Measurements from ENCODE around the gene PRM1.

PRM1 gene

DNA sequence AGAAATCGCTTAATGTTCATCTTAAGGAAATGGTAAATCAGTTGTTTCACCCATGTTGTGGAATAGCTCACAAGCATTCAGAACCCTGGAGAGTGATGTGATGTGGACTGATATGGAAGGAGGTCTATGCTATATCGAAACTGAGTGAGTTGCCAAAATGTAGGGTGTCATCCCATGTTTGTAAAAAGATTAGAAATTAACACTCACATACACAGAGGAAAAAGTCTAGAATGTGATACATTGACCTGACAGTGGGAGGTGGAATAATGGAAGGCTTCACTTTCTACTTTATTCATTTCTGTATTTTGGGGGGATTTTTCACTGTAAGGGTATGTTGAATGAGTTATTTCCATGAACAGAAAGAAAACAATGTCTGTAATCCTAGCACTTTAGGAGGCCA, 4.7 kb upstream of the PRM1 start:
- Histone ChIP-seq H3K36me3 (ENCODE audit: control insufficient read depth in 5 of 5, insufficient read depth in 5 of 5, low read length in 5 of 5) (no peaks in the 10 kb centered on the region), H3K27me3 (ENCODE audit: control insufficient read depth in 5 of 5, insufficient read depth in 4 of 5, low read length in 5 of 5) (peaks cover 0 to 7% (median 0%) of the 10 kb centered on the region in 5 donors), H3K9ac (ENCODE audit: low read length in 5 of 5) (no peak overlapping the region), H3K9me3 (ENCODE audit: control insufficient read depth in 5 of 5, low read length in 5 of 5) (no peaks in the 10 kb centered on the region), H3K27ac (ENCODE audit: low read depth, low read length) (no peak overlapping the region), H3K4me1 (ENCODE audit: control insufficient read depth in 5 of 5, insufficient read depth in 5 of 5, low read length in 5 of 5) (no peaks in the 10 kb centered on the region), H3K4me3 (ENCODE audit: low read depth in 1 of 5, low read length in 5 of 5) (no peak overlapping the region)

DNA sequence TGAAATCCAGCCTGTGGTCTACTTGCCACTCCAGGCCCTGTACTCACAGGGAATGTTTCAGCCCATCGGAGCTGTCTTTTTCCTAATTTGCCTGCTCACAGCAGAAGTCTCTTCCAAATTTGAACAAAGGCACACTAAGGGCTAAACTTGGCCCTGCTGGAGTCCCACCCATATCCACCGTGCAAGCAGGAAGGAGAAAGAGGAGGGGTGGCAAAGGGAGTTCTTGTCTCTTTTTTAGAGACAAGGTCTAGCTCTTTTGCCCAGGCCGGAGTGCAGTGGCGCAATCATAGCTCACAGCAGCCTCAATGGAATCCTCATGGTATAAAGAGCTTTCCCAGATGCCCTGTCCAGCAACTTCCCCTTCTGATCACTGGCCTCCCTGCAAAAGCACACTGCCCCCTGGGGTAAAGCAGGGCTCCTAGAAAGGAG, 2.7 kb upstream of the PRM1 start:
- Histone ChIP-seq H3K4me3 (ENCODE audit: low read depth in 1 of 5, low read length in 5 of 5) (no peak overlapping the region), H3K27me3 (ENCODE audit: control insufficient read depth in 5 of 5, insufficient read depth in 4 of 5, low read length in 5 of 5) (peaks cover 0 to 2% (median 0%) of the 10 kb centered on the region in 5 donors), H3K9me3 (ENCODE audit: control insufficient read depth in 5 of 5, low read length in 5 of 5) (no peaks in the 10 kb centered on the region), H3K9ac (ENCODE audit: low read length in 5 of 5) (no peak overlapping the region), H3K4me1 (ENCODE audit: control insufficient read depth in 5 of 5, insufficient read depth in 5 of 5, low read length in 5 of 5) (no peaks in the 10 kb centered on the region), H3K36me3 (ENCODE audit: control insufficient read depth in 5 of 5, insufficient read depth in 5 of 5, low read length in 5 of 5) (no peaks in the 10 kb centered on the region), H3K27ac (ENCODE audit: low read depth, low read length) (no peak overlapping the region)

DNA sequence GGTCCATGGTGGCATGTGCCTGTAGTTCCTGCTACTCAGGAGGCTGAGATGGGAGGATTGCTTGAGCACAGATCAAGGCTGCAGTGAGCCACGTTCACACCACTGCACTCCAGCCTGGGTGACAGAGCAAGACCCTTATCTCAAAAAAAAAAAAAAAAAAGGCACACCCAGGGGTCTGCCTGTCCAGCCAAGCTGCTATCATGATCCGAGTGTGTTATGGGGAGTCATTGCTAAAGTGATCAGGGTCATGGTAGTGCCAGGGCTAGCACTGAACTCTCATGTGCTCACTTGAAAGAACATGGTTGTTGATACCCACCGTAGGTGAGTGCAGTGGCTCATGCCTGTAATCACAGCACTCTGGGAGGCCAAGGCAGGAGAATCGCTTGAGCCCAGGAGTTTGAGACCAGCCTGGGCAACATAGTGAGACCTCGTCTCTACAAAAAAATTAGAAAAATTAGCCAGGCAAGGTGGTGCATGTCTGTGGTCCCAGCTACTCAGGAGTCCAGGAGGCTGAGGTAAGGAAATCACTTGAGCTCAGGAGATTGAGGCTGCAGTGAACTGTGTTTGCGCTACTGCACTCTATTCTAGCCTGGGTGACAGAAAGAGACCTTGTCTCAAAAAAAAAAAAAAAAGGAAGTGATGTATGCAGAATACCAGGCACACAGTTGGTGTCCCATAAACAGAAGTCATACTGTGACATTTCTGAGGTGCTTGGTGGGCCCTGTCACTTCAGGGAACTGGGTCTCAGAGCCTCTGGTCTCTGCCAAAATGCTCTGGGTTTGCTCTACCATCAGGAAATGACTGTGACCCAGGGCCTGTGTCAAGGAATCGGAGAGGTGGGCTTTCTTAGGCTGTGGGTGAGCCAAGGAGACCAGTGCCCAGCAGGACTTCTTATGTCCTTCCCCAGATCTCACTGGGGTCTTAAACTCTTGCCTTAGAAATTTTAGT, 2.2 kb downstream of the PRM1 start:
- no peak overlapping the region for H3K9ac ChIP-seq (ENCODE audit: low read length in 5 of 5)

DNA sequence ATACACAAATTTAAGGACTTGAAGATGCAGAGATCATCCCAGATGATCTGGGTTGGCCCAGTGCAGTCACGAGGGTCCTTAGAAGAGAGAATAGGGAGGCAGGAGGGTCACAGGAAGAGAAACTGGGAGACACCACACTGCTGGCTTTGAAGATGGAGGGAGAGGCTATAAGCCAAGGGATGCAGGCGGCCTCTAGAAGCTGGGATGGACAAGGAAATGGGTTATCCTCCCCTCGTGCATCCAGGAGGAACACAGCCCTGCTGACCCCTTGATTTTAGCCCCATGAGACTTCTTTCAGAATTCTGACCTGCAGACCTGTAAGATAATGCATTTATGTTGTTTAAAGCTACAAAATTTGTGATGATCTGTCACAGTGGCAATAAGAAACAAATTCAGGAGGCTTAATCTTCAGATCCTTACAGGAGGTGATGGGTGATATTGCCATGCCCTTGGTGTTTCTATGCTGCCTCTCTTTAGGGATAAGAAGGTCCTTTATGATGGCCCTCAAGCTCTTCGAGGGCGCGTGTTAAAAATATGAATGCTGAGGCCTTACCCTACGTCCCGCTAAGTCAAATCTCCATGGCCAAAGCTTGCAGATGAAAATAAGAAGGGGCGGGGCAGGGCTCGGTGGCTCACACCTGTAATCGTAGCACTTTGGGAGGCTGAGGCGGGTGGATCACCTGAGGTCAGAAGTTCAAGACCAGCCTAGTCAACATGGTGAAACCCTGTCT, 3.4 kb downstream of the PRM1 start:
- Histone ChIP-seq H3K4me3 (ENCODE audit: low read depth in 1 of 5, low read length in 5 of 5) (no peak overlapping the region), H3K27ac (ENCODE audit: low read depth, low read length) (no peak overlapping the region), H3K27me3 (ENCODE audit: control insufficient read depth in 5 of 5, insufficient read depth in 4 of 5, low read length in 5 of 5) (peaks cover 0 to 6% (median 0%) of the 10 kb centered on the region in 5 donors), H3K9me3 (ENCODE audit: control insufficient read depth in 5 of 5, low read length in 5 of 5) (no peaks in the 10 kb centered on the region), H3K36me3 (ENCODE audit: control insufficient read depth in 5 of 5, insufficient read depth in 5 of 5, low read length in 5 of 5) (no peaks in the 10 kb centered on the region), H3K4me1 (ENCODE audit: control insufficient read depth in 5 of 5, insufficient read depth in 5 of 5, low read length in 5 of 5) (no peaks in the 10 kb centered on the region), H3K9ac (ENCODE audit: low read length in 5 of 5) (no peak overlapping the region)

More for the DNA sequence above, 2.2 kb downstream of the PRM1 start:
- H3K36me3 ChIP-seq (ENCODE audit: control insufficient read depth in 5 of 5, insufficient read depth in 5 of 5, low read length in 5 of 5), result no peaks in the 10 kb centered on the region
- H3K4me3 ChIP-seq (ENCODE audit: low read depth in 1 of 5, low read length in 5 of 5), result no peak overlapping the region
- H3K9me3 ChIP-seq (ENCODE audit: control insufficient read depth in 5 of 5, low read length in 5 of 5), result no peaks in the 10 kb centered on the region
- no peak overlapping the region for H3K27ac ChIP-seq (ENCODE audit: low read depth, low read length)
- no peaks in the 10 kb centered on the region for H3K4me1 ChIP-seq (ENCODE audit: control insufficient read depth in 5 of 5, insufficient read depth in 5 of 5, low read length in 5 of 5)
- H3K27me3 ChIP-seq (ENCODE audit: control insufficient read depth in 5 of 5, insufficient read depth in 4 of 5, low read length in 5 of 5), result peaks cover 0 to 6% (median 0%) of the 10 kb centered on the region in 5 donors

DNA sequence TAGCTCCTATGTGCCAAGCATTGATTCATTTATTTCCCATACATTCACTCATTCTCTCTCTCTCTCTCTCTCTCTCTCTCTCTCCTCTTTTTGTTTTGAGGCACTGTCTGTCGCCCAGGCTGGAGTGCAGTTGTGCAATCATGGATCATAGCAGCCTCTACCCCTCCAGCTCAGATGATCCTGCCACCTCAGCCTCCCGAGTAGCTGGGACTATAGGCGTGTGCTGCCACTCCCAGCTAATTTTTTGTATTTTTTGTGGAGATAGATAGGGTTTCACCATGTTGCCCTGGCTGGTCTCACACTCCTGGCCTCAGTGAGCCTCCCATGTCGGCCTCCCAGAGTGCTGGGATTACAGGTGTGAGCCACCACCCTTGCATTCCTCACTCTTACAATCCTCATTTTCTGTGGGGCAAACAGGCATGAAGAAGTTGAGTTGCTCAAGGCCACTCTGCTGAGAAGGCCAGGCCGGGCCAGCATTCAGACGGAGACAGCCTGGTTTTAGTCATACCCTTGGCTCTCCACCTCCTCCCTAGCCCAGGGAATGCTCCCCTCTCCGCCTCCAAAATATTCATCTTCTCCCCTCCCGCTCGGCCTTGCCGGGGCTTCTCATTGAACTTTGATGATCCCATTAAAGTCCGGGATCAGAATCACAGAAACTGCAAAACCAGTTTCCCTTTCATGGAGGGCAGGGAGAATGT, 4.1 kb downstream of the PRM1 start:
- Histone ChIP-seq H3K4me3 (ENCODE audit: low read depth in 1 of 5, low read length in 5 of 5) (no peak overlapping the region), H3K27me3 (ENCODE audit: control insufficient read depth in 5 of 5, insufficient read depth in 4 of 5, low read length in 5 of 5) (peaks cover 0 to 6% (median 0%) of the 10 kb centered on the region in 5 donors), H3K27ac (ENCODE audit: low read depth, low read length) (no peak overlapping the region), H3K9ac (ENCODE audit: low read length in 5 of 5) (no peak overlapping the region), H3K9me3 (ENCODE audit: control insufficient read depth in 5 of 5, low read length in 5 of 5) (no peaks in the 10 kb centered on the region), H3K36me3 (ENCODE audit: control insufficient read depth in 5 of 5, insufficient read depth in 5 of 5, low read length in 5 of 5) (no peaks in the 10 kb centered on the region), H3K4me1 (ENCODE audit: control insufficient read depth in 5 of 5, insufficient read depth in 5 of 5, low read length in 5 of 5) (no peaks in the 10 kb centered on the region)

DNA sequence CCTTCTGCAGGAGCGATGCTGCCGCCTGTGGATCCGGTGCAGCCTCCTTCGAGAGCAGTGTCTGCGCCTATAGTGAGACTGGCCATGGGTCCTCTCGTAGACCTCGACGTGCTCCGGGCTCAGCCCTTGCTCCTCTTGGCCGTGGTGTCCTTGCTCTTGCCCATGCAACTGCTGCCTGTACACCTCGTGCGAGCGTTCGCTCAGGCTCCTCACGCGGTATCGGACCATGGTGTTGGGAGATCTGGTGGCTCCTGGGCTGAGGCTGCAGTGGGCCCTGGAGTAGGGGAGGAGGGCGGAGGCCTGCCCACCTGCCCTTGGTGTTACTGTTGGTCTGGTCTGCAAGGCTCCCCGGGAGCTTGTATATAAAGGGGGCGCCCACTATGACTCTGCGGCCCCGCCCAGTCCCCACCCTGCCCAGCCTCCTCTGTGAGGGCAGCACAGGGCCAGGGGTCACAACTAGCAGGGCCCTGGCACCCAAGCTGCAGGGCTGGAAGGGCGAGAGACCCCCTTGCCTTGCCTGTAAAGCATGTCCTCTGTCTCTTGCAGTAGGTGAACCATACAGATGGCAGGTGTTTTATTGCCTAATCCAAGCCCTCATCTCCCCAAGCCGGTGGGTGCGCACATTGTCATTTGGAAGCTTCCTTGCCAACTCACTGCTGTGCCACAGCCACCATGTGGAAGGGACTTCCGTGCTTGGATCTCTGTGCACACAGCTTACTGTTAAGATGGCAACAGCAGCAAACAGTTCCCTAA, 4.8 kb downstream of the PRM1 start, which contains the start of gene PRM2:
PRM2 (minus strand) TSS at position 338 of the 753 bp plus-strand sequence; CDS start at position 228, 110 bp downstream.
- no peaks in the 10 kb centered on the region for H3K36me3 ChIP-seq (ENCODE audit: control insufficient read depth in 5 of 5, insufficient read depth in 5 of 5, low read length in 5 of 5)
- no peak within 1 kb of the TSS for H3K9ac ChIP-seq (ENCODE audit: low read length in 5 of 5)
- H3K4me3 ChIP-seq (ENCODE audit: low read depth in 1 of 5, low read length in 5 of 5), result no peak within 1 kb of the TSS
- H3K4me1 ChIP-seq (ENCODE audit: control insufficient read depth in 5 of 5, insufficient read depth in 5 of 5, low read length in 5 of 5), result no peaks in the 10 kb centered on the region
- no peak within 1 kb of the TSS for H3K27ac ChIP-seq (ENCODE audit: low read depth, low read length)
- no peaks in the 10 kb centered on the region for H3K9me3 ChIP-seq (ENCODE audit: control insufficient read depth in 5 of 5, low read length in 5 of 5)
- H3K27me3 ChIP-seq (ENCODE audit: control insufficient read depth in 5 of 5, insufficient read depth in 4 of 5, low read length in 5 of 5), result peaks cover 0 to 6% (median 0%) of the 10 kb centered on the region in 5 donors

DNA sequence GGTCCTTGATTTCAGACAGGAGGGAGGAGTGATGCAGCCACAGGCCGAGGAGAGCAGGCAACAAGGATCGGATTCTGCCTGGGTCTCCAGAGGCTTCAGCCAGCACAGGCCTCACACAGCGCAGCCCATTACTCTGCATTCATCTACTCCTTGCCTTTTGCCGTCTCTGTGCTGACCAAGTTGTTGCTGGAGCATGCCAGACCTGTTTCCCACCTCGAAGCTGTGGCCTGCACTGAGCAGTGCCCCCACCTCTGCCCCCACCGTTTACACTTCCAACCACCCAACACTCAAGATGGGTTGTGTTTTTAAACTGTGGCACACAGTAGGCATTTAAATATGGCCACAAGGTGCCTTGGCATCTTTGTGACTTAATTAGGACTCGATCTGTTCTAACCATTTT, 6.2 kb downstream of the PRM1 start:
- no peaks in the 10 kb centered on the region for H3K9me3 ChIP-seq (ENCODE audit: control insufficient read depth in 5 of 5, low read length in 5 of 5)
- H3K27ac ChIP-seq (ENCODE audit: low read depth, low read length), result no peak overlapping the region
- H3K9ac ChIP-seq (ENCODE audit: low read length in 5 of 5), result no peak overlapping the region
- no peaks in the 10 kb centered on the region for H3K36me3 ChIP-seq (ENCODE audit: control insufficient read depth in 5 of 5, insufficient read depth in 5 of 5, low read length in 5 of 5)
- no peak overlapping the region for H3K4me3 ChIP-seq (ENCODE audit: low read depth in 1 of 5, low read length in 5 of 5)
- peaks cover 0 to 6% (median 0%) of the 10 kb centered on the region in 5 donors for H3K27me3 ChIP-seq (ENCODE audit: control insufficient read depth in 5 of 5, insufficient read depth in 4 of 5, low read length in 5 of 5)
- H3K4me1 ChIP-seq (ENCODE audit: control insufficient read depth in 5 of 5, insufficient read depth in 5 of 5, low read length in 5 of 5), result no peaks in the 10 kb centered on the region

DNA sequence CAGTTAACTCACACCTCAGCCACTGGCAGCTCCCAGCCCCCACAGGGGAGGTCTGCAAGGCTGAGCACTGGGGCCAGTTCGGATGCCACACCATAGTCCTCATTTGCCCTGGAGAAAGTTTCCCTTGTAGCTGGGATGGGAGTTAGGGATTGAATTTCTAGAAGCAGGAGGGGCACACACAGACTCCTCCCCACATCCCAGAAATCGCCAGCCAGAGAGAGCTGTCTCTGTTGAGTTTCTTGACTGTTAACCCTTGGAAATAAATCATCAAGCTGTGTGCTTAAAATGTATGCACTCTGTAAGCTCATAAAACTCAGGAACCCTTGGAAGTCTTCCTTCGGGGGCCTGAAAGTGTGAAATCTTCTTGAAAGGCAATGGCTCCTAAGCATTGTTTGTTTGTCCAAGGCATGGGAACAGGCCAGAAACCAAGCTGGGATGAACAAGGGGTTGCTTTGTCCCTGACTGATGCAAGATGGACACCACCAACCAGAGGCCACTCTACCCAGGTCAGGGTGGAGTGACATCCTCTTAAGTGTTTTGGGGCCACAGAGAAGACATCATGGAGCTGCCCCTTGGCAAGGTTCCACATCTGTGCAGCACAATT, 7.3 kb downstream of the PRM1 start:
- H3K36me3 ChIP-seq (ENCODE audit: control insufficient read depth in 5 of 5, insufficient read depth in 5 of 5, low read length in 5 of 5), result no peaks in the 10 kb centered on the region
- no peaks in the 10 kb centered on the region for H3K9me3 ChIP-seq (ENCODE audit: control insufficient read depth in 5 of 5, low read length in 5 of 5)
- no peak overlapping the region for H3K9ac ChIP-seq (ENCODE audit: low read length in 5 of 5)
- no peak overlapping the region for H3K27ac ChIP-seq (ENCODE audit: low read depth, low read length)
- H3K4me1 ChIP-seq (ENCODE audit: control insufficient read depth in 5 of 5, insufficient read depth in 5 of 5, low read length in 5 of 5), result no peaks in the 10 kb centered on the region
- H3K4me3 ChIP-seq (ENCODE audit: low read depth in 1 of 5, low read length in 5 of 5), result no peak overlapping the region
- peaks cover 0 to 6% (median 0%) of the 10 kb centered on the region in 5 donors for H3K27me3 ChIP-seq (ENCODE audit: control insufficient read depth in 5 of 5, insufficient read depth in 4 of 5, low read length in 5 of 5)
